Stimulated activated CD4-positive, alpha-beta T cell treated with anti-CD3 and anti-CD28 coated beads, Interleukin-2, amount 100 ng/mL, for 4 hours (primary cell): ENCODE measurements around the gene PSMB3.
"Not testable (repeated sequence)": the region's sequence is repeated elsewhere in the genome, so short reads cannot be mapped to it uniquely, and the experiment has no call there.

Experiments used
- DNase-seq: peaks from one replicate; pipeline ENCODE4 v3.0.0-alpha.2; 2020; ENCODE audit warnings: low read depth

The PSMB3 gene

DNA sequence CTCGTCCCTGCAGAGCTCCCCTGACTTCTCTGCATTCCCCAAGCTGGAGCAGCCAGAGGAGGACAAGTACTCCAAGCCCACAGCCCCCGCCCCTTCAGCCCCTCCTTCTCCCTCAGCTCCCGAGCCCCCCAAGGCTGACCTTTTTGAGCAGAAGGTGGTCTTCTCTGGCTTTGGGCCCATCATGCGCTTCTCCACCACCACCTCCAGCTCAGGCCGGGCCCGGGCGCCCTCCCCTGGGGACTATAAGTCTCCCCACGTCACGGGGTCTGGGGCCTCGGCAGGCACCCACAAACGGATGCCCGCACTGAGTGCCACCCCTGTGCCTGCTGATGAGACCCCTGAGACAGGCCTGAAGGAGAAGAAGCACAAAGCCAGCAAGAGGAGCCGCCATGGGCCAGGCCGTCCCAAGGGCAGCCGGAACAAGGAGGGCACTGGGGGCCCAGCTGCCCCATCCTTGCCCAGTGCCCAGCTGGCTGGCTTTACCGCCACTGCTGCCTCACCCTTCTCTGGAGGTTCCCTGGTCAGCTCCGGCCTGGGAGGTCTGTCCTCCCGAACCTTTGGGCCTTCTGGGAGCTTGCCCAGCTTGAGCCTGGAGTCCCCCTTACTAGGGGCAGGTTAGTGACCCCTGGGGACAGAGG, 36.1 kb upstream of the PSMB3 start:
- no peak for DNase-seq

DNA sequence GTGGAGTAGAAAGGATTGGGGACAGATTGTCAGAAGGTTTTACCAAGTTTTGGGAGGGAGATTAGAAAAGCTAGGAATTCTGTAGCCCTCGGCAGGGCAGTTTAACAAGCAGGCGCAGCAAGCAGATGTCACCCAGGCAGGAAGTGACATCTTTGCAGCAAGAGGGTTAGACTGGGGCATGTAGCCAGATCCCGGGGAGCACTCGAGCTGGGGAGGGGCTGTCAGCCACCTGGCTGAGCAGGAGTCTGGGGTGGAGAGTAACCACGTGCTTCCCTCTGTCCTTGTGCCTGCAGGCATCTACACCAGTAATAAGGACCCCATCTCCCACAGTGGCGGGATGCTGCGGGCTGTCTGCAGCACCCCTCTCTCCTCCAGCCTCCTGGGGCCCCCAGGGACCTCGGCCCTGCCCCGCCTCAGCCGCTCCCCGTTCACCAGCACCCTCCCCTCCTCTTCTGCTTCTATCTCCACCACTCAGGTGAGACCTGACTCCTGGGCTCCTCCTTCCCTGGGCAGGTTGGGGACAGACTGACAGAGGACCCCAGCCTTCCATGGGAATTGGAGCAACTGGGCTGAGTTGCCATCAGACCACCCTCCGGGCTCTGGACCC, 35.3 kb upstream of the PSMB3 start:
- no peak for DNase-seq

DNA sequence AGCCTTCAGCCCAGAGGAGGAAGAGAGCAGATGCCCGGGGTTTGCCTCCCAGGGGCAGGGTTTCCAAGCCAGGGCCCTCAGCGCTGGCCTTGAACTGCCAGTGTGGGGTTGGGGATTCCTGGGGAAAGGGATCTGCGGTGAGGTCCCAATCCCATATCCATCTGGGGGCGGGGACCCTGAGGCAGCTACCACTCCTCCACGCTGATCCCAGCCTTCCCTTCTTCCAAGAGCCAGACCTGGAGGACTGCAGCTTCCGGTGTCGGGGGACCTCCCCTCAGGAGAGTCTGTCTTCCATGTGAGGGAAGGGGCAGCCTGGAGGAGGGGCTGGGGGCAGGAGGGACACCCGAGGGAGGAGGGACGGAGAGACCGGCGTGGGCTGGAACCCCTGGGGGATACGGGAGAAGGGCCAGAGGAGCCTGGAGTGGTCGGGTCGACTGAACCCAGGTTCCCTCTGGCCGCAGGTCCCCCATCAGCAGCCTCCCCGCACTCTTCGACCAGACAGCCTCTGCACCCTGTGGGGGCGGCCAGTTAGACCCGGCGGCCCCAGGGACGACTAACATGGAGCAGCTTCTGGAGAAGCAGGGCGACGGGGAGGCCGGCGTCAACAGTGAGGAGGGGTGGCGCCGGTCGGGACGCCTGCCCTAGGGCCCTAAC, 33.1 kb upstream of the PSMB3 start:
- no peak for DNase-seq

DNA sequence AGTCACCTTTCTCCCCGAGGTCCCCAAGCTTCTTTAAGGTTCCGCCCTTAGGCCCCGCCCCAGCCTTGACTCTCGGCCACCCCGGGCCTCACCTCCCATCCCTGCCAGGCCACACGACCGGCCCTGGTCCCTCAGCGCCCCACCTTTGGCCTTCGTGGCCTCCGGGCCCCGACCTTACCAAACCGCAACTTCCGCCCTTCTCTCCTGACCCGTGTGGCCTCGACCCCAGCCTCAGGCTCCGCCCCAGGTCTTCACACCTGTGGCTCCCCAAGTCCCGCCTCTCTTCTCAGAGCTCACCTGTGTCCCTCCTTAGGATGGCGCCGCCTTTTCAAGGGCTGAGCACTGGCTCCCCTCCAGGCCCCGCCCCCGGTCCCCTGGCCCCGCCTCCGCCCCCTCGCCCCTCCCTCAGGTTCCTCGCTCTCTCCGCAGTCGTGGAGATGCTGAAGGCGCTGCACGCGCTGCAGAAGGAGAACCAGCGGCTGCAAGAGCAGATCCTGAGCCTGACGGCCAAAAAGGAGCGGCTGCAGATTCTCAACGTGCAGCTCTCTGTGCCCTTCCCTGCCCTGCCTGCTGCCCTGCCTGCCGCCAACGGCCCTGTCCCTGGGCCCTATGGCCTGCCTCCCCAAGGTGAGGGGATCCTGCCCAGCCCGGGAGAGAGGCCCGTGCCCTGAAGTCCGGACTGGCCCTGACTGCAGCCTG, 32.4 kb upstream of the PSMB3 start:
- no peak for DNase-seq

DNA sequence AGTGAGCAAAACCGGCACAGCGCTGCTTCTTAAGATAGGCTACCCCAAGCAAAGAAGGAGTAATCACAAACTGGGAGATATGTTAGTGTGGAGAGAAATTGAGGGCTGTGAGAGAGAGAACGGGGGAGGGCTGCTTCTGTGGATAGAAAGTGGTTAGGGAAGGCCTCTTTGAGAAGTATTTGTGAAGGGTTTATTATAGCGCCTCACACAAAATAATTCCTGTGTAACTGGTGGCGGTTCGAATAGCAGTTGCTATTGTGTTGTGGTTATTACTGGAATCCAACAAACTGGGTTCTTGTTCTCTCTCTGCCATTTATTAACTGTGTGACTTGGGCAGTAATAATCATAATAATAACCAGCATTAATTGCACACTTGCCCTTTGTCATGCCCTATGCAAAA, 31.6 kb upstream of the PSMB3 start:
- no peak for DNase-seq

DNA sequence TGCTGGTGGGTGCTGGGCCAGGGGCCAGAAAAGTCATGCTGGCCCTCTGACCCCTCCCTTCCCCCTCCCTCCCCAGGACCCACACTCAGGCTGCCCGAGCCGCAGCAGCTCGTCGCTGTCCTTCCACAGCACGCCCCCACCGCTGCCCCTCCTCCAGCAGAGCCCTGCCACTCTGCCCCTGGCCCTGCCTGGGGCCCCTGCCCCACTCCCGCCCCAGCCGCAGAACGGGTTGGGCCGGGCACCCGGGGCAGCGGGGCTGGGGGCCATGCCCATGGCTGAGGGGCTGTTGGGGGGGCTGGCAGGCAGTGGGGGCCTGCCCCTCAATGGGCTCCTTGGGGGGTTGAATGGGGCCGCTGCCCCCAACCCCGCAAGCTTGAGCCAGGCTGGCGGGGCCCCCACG, 30.7 kb upstream of the PSMB3 start:
- DNase-seq = no peak

DNA sequence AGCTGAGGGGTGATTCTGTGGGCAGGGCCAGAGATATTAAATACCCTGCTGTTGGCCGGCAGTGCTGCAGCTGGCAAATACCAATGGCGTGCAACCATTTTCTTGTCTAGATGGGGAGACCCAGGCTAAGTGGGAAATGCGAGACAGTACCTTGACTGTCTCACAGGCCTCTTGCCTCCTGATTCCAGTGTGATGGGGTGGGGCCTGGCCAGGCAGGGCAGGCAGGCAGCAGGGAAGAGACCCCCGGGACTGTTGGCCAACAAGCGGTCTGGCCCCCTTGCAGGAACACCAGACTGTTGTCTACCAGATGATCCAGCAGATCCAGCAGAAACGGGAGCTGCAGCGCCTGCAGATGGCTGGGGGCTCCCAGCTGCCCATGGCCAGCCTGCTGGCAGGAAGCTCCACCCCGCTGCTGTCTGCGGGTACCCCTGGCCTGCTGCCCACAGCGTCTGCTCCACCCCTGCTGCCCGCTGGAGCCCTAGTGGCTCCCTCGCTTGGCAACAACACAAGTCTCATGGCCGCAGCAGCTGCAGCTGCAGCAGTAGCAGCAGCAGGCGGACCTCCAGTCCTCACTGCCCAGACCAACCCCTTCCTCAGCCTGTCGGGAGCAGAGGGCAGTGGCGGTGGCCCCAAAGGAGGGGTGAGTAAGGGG, 28.1 kb upstream of the PSMB3 start:
- no peak for DNase-seq

DNA sequence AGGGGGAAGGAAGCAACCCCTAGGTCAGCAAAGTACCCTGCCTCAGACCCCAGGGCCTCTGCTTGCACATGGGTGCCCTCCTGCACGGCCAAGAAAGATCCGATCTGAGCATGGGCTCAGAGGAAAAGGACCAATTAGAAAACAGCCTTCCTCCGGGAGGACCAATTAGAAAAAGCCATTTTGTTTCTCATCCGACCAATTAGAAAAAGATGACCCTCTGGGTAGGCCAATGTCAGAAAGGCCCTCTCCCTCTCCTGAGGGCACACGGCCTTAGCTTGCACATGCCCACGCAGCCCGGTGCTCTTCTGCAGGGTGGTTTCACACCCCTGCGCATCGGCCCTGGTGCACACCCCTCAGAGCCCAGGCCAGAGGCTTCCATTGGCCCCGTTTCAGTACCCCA, 27.5 kb upstream of the PSMB3 start:
- no peak for DNase-seq

DNA sequence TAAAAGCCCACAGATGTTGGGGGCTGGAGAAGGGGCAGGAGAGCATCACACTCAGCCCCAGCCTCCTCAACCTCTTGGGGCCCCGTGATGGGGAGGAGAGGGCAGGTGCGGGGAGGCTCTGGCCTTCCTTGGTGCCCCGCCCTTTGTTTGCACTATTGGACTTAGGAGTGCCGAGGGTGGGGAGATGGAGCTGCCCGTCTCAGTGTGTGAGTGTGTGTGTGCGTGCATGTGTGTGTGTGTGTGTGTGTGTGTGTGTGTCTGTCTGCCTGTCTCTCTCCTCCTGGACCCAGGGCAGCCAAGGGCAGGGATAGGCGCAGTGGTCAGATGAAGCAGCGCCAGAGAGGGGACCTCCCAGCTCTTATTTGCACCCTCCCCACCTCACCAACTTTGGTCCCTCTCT, 26.4 kb upstream of the PSMB3 start:
- DNase-seq = not testable (repeated sequence)

DNA sequence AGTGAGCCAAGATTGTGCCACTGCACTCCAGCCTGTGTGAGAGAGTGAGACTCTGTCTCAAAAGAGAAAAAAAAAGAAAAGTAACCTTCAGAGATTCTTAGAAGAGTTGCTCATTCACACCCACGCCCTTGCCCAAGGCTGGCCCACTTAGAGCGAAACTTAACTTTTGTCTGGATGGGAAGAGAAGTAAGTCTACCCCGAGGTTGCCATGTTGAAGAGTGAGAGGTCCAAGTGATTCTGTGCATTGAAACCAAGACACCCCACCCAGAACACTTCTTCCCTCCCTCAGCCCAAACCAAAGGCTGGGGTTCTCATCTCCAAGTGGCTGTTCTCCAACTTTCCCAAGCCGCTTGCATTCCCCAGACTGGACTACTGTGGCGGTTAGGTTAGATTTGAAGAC, 24.8 kb upstream of the PSMB3 start:
- peak; percentile 80 for DNase-seq

DNA sequence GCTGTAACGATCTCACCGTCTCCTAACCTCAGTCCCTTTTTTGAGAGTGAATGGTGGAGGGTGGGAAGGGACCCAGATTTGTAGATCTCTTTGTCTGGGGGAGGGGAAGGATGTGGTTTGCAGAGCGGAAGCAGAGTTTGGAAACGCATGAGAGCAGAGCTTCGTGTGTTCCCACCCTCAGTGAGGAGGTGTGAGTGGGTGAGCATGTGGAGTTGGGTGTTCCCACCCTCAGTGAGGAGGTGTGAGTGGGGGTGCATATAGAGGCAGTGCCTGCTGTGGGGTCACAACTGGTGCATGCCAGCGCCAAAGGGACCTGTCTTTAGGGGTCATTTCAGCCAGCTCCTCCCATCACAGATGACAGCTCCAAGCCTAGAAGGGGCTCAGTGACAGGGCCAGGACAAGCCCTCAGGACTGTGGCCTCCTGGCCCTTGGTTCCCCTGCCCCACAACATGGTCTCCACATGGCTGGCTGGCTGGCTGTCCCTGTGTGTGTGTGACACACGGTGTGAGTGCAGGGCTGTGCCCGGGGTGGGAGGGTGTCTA, 24.2 kb upstream of the PSMB3 start:
- peak; percentile 84 for DNase-seq

DNA sequence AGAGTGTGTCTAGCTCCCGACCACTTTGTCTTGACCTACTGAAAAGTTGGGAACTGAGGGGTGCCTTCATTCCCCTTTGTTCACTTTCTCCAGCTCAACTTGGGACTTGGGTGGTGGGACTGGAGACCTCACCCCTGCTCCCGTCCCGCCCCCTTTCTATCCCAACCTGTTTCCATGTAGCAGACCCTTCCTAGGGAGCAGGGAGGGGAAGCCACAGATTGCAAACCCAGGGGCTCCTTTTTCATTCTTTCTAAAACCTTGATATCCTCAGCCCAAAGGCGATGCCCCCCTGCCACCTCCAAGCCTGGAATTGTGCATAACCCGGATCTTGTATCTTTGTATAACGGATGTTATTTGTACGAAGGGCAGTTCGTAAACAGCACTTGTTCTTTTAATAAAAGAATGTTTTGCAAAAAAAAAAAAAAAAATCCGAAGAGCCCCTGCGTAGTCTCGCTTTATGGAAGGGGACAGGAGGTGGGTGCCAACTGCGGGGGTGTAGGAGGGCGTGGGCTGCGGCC, 23.1 kb upstream of the PSMB3 start:
- no peak for DNase-seq

DNA sequence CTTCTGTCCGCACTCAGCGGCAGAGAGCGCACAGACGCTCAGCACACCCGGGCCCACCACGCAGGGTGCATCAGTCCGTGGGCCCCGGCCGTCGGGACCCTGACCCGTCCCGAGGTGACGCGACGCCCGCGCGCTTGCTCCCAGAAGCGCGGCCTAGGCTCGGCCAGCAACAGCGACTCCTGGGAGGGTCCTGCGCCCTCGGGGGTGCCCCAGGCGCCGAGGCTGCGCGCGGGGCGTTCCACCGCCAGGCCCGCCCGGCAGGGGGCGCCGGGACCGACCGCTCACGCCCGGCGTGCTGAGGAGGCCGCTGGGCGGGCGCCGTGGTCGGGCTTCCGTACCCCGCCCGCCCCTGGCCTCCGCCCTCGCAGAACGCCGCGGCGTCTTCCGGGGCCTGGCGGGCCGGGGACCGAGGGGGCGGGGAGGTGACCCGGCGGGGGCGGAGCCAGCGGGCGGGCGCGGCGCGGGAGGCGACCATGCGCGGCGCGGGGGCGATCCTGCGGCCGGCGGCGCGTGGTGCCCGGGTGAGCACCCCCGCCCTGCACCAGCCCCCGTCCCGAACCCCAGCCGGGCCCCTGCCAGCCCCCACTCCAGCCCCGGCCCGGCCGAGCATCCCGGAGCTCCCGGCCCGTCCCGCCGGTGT, 22.5 kb upstream of the PSMB3 start, which contains the start of gene CISD3:
CISD3 (plus strand) TSS at position 456 of the 640 bp plus-strand sequence; CDS start at position 474, 18 bp downstream.
- DNase-seq = peak; percentile 79

DNA sequence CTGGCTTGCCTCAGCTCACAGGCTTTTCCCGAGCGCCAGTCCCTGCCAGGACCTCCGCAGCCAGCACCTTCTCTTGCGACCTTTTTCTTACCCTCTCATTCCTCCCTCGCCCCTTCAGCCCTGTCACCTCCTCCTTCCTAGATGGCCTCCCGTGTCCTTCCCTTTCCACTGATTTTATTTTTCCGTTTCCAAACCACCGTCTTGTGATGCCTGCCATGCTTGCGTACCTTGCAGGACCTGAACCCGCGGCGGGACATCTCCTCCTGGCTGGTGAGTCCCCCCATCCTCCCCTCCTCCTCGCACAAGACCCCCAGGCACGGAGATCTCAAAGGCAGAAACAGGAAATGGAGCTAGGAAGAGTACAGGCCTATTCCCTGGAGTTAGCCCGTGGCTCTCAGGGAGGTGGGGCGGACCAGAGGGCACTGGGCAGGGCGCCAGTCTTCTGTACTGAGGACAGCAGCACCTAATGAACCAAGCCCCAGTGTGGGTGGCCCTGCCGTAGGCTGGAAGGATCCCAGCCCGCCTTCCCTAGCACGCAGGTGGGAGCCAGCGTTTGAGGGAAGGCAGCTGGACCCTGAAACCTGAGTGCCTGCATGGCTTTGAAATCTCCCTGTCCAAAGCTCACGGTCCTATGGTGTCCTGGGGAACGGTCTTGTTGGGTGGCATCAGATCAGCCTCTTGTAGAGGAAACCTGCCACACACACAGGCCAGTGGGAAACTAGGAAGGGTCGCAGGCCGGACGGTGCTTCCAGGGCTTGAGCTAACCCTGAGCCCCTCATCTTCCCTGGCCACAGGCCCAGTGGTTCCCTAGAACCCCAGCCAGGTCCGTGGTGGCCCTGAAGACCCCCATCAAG, 21.8 kb upstream of the PSMB3 start:
- no peak for DNase-seq

DNA sequence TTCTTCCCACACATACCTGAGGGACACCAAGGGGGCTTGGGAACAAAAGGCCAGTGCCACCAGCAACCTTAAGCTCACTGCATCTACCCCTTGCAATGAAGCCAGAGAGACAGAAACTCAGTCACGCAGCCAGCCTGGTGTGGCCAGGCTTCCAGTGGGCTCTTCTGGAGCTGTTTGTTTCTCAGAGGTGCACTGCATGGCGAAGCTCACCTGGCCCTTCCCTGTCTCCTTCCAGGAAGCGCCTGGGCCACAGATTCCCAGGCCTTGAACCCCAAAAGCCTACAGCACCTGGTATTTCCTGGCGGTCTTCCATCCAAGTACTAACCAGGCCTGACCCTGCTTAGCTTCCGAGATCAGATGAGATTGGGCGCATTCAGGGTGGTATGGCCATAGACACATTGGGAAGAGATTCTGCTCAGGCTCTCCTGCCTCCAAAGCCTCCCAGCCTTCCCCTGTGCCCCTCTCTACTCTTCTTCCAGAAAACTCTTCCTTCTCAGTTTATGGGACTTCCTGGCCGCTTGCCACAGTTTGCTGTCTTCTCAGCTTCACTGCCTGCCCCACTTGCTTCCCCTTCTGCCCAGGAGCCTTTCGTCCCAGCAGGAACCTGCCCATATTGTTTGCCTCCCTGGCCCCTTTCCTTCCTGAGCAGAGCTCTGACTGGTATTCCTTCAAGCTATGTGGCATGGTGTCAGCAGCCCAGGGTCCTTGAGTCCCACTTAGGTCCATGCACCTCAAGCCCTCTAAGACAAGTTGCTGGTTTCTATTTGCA, 20.8 kb upstream of the PSMB3 start:
- no peak for DNase-seq

DNA sequence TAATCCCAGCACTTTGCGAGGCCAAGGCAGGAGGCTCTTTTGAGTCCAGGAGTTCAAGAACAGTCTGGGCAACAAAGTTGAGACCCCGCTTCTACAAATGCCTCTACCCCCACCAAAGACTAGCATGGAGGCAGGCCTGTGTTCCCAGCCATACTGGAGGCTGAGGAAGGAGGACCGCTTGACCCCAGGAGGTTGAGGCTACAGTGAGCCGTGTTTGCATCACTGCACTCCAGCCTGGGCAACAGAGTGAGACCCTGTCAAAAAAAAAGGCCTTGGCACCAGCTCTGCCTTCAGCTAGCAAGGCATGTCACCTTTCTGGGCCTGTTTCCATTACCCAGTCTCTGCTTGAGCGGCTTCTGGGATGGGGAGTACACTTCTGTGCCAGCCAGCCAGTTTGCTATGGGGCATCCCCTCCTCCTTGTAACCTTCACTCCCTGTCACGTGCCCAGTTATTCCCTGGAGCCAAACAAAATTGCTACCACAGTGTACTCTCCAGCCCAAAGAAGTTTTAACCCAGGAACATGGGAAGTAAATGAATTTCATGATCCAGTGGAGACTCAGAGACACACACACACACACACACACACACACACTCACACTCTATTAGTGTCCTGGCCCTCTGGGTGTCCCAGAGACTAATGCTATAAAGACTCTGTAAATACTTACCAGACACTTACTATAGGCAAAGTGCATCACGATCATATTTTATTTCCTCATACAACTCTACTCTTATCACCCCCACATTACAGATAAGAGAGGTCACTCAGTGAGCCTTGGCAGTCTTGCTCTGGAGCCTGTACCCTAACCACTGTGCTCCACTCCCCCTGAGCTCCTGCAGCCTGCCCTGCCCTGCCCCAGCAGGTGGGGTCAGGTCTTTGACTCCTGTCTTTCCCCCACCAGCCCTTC, 19.9 kb upstream of the PSMB3 start:
- DNase-seq = no peak

DNA sequence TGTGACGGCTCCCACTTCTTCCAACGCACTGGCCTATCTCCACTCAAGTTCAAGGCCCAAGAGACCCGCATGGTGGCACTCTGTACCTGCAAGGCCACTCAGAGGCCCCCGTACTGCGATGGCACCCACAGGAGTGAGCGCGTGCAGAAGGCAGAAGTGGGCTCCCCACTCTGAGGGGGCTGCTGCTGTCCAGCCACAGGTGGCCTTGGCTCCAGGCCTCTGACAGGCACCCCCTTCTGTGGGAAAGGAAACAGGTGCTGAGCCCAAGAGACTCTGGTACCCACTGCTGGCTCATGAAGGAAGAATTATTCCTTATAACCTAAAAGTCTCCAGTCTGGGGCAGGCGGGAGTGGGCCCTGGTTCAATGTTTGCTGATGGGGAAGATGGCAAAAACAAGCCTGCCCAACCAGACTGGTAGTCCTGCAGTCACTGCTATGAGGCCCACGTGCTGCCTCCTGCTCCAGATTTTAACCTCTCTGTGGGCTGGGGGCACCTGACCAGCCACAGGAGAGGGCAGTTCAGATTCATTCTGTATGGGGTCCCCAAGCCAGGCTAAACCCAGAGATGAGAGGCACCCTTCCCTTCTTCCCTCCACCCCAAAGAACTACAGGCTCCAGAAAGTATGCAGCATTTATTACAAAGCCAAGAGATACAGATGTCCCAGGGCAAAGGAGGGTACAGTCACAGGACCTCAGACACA, 19.1 kb upstream of the PSMB3 start:
- DNase-seq = no peak
